ENCODE measurements around the gene BARD1.
A peak's percentile ranks its signal among the peaks of the same experiment; 100 is the strongest.
"Not testable (repeated sequence)": the region's sequence is repeated elsewhere in the genome, so short reads cannot be mapped to it uniquely, and the experiment has no call there.

The BARD1 gene

GRCh38 chr2:214808981-214809750 lies at the start of gene BARD1:
TSS of gene BARD1 (minus strand) at chr2:214809683. CDS start at chr2:214809569, 114 bp downstream.
- DNase-seq, result no peak

GRCh38 chr2:214856137-214856536 lies 46.7 kb upstream of the BARD1 start:
- no peak for DNase-seq

DNA sequence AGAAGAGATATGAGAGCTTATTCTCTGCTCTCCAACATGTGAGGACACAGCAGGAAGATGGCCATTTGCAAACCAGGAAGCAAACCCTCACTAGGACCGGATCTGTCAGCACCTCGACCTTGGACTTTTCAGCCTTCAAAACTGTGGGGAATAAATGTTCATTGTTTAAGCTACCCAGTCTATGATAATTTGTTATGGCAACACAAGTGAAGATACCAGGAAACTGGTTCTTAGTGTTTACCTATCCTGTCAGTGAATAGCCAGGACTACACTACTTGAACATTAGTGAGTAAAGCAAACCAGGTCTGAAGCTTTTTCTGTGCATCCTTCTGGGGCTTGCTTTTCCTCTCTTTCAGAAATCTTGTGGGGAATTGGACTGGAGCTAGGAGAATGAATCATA lies 44.4 kb upstream of the BARD1 start:
- DNase-seq, result no peak

GRCh38 chr2:214843823-214844222 lies 34.3 kb upstream of the BARD1 start:
- no peak for DNase-seq

GRCh38 chr2:214839464-214839863 lies 30.0 kb upstream of the BARD1 start:
- DNase-seq, result no peak

DNA sequence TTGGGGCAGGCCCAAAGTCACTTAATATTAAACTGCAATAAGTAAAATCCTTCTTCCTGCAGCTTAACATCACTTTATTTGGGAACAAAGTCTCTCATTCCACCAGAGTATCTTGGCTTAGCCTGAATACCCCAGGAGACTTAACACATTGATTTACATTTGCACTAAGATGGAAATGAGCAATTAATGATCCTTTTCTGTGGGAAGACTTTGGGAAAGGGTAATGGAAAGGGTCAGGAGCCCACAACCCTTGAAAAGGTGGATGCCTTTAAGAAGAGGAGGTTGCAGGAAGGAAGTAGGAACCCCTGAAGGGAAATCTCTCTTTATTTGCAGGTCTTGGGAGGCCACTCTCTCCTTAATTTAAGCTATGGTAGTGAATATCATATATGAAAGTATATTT lies 28.0 kb upstream of the BARD1 start:
- no peak for DNase-seq

- no peak for DNase-seq
Measured at GRCh38 chr2:214836568-214836967, 27.1 kb upstream of the BARD1 start.

DNA sequence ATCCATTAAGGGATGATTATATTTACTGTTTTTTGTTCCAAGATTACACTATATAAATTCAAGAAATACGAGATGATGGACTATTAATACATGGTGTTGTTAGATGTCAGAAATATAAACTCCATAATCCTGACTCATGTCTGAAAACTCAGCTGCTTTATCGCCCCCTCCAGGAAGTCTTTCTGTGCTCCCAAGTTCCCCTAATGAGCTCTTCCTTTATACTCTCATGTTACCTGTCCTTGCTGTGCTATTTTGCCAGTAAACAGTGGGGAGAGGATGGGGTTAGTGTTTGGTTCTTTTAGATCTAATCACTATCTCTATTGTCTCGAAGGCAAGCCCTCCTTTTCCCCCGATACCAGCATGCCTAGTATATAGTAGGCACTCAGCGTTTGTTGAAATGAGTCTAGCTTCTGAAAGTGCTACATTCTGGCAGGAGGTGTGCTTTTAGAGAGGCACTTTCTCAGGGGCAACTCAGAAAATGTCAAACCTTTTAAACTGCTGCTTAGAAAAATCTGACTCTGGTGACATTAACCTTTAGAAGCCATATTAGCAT lies 21.4 kb upstream of the BARD1 start:
- DNase-seq, result peak; percentile 26

- no peak for DNase-seq
Measured at GRCh38 chr2:214816008-214816533, 6.6 kb upstream of the BARD1 start.

GRCh38 chr2:214810671-214811070 lies 1.2 kb upstream of the BARD1 start:
- DNase-seq, result peak; percentile 4

GRCh38 chr2:214809751-214810564 lies 475 bp upstream of the BARD1 start:
- DNase-seq, result peak; percentile 100

DNA sequence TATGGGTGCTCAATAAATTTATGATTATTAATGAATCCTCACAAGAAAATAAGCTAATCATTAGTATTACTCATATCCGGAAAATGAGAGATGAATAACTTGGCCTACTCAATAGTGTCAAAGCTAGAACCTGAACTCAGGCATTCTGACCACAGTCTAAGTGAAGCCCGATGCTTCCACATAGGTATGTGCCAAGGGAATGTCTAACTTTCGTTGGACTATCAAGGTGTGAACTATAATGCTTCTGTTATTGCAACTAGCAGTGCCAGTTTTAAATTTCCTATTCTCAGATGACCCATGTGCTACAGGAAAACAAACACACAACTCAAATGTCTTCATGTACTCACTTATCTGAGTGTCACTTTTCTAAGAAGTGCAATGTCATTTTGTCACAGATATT lies 1.8 kb downstream of the BARD1 start:
- DNase-seq, result no peak

GRCh38 chr2:214801768-214802397 lies 7.6 kb downstream of the BARD1 start:
- no peak for DNase-seq

DNA sequence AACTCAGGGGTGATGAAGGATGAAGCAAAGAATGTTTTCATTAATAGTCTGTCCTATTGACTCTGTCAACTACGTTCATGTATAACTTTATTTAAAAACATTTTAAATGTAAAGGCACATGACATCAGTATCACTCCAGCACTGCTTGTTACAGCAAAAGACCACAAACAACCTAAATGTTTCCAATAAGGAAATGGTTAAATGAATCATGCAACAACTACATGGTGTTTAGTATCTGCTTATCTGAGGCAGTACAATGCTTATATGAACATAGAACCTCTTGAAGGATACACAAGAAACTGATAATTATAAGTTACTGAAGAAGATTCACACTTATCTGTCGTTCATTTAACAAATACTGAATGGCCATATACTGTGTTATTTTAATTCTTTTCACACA lies 8.4 kb downstream of the BARD1 start:
- DNase-seq, result no peak

DNA sequence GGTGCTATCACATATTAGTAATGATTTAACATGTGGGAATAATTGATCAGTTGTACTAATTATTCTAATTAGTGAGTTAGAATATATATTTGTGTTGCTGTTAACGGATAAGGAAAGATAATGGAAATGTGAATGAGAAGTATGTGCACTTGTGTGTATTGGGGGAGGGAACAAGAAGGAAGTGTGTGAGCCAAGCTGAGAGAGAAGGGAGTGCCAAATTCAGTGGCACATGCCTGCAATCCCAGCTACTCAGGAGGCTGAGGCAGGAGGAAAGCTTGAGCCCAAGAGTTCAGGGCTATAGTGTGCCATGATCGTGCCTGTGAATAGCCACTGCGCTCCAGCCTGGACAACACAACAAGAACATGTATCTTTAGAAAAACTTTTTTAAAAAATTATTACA lies 9.3 kb downstream of the BARD1 start:
- no peak for DNase-seq

DNA sequence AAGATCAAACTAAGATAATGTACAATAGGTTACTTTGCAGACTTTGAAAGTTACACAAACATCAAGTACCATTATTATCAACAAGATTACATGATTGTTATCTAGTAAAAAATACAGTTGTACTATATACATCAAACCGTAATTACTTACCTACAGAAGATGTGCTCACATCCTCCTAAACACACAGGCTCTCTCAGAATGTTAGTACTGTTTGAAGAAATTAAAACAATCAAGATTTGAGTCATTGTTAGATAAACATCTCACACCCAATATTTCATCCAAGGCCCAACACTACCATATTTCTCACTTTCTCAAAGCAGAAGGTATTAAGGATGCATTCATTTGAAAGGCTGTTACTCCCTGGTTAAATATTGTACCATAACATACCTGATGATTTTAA lies 12.6 kb downstream of the BARD1 start:
- DNase-seq, result no peak

GRCh38 chr2:214783181-214783580 lies 26.3 kb downstream of the BARD1 start:
- DNase-seq, result not testable (repeated sequence)

DNA sequence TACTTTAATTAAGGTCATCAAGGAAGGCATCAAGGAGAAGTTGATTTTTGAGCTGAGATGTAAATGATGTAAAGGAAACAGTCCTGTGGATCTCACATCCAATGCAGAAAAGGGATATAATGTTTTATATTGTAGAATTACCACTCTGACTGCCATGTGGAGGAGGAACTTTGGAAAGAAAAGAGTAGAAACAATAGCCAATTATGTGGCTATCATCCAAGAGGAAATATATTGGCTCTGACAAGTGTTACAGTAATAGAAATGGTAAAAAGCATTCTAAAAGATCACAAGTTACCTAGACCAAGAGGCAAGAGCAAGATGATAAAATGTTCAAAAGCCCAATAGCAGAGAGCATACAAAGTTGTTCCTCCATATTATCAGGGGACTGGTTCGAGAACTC lies 26.8 kb downstream of the BARD1 start:
- DNase-seq, result no peak

- no peak for DNase-seq
Measured at GRCh38 chr2:214781226-214781625, 28.3 kb downstream of the BARD1 start.

DNA sequence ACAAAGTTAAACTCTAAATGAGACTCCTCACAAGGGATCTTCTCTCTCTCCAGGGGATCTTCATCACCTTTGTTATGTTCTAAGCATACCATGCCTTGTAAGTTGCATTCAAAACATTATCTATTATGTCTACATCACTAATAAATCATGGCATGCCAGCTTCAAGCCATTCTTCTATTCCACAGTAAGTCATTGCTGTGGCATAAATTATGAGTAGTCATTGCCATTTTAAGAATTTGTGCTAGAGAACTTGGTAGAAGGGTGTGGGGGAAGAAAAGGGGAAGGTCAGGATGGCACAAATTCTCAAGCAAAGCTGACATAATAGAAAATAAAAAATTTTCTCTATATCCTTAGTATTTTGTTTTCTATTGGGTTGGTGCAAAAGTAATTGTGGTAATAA lies 33.5 kb downstream of the BARD1 start:
- DNase-seq, result no peak

- DNase-seq, result no peak
Measured at GRCh38 chr2:214774108-214774507, 35.4 kb downstream of the BARD1 start.

DNA sequence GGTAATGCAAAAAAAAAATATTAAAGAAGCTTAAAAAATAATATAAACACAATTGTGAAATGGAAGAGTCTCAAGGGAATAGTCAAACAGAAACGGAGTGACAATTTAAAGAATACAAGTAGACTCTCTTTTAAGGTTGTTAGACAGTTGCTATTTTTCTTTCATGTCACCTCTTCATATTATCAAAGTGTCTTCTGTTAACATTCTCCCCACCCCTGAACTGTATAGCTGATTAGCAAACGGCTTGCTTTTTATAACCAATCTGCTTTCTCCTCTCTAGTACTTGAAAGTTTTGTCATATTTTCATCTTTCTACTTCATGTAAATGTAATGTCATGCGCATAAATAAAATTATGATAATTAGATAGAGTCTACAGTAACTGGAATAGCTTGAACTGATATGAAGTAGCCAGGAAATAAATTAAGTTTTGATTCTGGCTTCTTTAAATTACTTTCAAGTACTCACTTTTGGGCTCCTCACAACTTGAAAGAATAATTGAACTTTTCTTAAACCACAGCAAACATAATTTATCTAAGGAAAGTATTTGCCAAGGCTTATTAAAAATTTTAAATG lies 37.0 kb downstream of the BARD1 start:
- DNase-seq, result no peak

GRCh38 chr2:214765180-214765579 lies 44.3 kb downstream of the BARD1 start:
- DNase-seq, result no peak
